ENCODE data around the gene SGMS1.

DNA sequence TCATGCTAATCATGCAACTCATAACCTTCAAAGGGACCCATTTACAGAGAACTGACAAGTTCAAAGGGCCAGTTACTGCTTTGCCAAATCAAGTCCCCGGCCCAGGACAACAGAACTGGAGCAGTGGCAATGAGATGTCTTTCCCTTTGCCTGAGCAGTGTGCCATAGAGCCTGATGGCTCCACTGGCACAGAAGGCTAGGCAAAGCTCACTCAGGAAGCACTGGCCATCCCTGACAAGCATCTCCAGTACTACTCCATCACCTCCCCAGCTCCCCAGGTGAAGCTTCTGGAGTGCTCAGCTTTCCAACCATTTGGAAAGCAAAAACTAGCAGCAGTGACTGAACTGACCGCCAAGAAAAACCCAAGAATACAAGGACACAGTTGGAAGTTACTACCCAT, 108.3 kb downstream of the SGMS1 start:
- TF ChIP-seq, protein P1, sequence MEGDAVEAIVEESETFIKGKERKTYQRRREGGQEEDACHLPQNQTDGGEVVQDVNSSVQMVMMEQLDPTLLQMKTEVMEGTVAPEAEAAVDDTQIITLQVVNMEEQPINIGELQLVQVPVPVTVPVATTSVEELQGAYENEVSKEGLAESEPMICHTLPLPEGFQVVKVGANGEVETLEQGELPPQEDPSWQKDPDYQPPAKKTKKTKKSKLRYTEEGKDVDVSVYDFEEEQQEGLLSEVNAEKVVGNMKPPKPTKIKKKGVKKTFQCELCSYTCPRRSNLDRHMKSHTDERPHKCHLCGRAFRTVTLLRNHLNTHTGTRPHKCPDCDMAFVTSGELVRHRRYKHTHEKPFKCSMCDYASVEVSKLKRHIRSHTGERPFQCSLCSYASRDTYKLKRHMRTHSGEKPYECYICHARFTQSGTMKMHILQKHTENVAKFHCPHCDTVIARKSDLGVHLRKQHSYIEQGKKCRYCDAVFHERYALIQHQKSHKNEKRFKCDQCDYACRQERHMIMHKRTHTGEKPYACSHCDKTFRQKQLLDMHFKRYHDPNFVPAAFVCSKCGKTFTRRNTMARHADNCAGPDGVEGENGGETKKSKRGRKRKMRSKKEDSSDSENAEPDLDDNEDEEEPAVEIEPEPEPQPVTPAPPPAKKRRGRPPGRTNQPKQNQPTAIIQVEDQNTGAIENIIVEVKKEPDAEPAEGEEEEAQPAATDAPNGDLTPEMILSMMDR (IDR thresholded peaks at IDR 0.05) = no peak
- TF ChIP-seq POLR2A (IDR thresholded peaks at IDR 0.05) = no peak
